Endometrial microvascular endothelial cells (primary cell): Measurements from ENCODE around the gene TIMM29. TPM values are rescaled to one million over a fixed set of nuclear protein-coding genes. Genes with fewer than 3 reads are reported as not detected.
"Not testable (repeated sequence)": the region's sequence is repeated elsewhere in the genome, so short reads cannot be mapped to it uniquely, and the experiment has no call there.

Source experiments
- in situ Hi-C: cut with HindIII; loops from 2 replicates; pipeline ENCODE4 v1.10.0; 2017; ENCODE audit warnings: low sequenced_read_pairs, low pct_unique_long_range_greater_than_20kb; ENCODE audit errors: inconsistent ontology term
- total RNA-seq: library from RNA; depleted of rRNA; stranded (reverse); fragments of >200 nt; gene quantifications from one replicate; pipeline ENCODE4 v1.2.3, GENCODE V29; 2015; ENCODE audit errors: inconsistent ontology term

The TIMM29 gene
- total RNA-seq, 1 donor from 2014 or later, result 32.8 TPM

DNA sequence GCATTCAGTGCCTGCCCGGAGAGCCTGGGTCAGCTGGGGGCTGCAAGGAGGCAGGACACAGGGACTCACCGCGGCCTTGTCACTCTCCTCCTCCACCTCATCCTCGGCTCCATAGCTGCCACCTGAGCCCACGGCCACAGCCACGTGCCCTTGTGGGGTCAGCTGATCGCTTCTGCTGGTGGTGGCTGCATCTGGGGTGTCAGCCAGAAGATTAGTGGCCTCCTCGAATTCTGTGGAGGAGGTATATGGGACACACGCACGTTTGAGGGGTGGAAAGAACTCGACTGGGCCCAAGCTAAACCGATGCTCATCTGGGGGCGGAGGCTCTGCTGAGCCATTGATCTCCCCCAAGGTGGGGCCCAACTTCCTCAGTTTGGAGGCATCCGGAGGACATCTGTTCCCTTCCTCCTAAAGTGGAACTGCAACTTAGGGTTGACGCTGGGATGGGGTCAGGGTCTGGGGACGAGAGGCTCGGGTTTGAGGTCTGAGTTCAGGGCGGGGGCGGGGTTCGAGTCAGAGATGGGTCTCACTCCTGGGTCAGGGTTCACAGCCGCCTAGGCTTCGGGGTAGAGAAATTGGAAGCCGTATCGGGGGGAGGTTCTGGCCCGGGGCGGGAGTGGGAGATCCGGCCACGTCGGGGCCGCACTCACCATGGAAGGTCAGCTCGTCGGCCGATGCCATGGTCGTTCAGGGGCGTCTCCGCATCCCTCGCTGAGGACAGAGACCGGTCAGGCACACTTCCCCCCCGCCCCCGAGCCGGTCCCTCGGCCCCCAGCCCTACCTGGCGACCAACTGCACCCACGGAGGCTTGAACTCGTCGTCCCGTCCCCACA lies 665 bp upstream of the TIMM29 start:
- in situ Hi-C loops, result no loop called here

- in situ Hi-C loops, result no loop called here
Measured at GRCh38 chr19:10929402-10929794, 787 bp downstream of the TIMM29 start.

- in situ Hi-C loops, result no loop called here
Measured at GRCh38 chr19:10935371-10936059, 6.9 kb downstream of the TIMM29 start.

- in situ Hi-C loops, result no loop called here
Measured at GRCh38 chr19:10936661-10937084, 8.1 kb downstream of the TIMM29 start.

DNA sequence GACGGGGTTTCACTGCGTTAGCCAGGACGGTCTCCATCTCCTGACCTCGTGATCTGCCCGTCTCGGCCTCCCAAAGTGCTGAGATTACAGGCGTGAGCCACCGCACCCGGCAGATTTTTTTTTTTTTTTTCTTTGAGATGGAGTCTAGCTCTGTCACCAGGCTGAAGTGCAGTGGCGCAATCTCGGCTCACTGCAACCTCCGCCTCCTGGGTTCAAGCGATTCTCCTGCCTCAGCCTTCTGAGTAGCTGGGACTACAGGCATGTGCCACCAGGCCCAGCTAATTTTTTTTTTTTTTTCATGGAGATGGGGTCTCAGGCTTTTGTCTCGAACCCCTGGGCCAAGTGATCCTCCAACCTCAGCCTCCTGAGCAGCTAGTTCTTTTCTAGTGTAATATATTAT lies 13.0 kb downstream of the TIMM29 start:
- in situ Hi-C loops, result not testable (repeated sequence)

GRCh38 chr19:10943412-10943811 lies 14.8 kb downstream of the TIMM29 start:
- in situ Hi-C loops, result not testable (repeated sequence)

DNA sequence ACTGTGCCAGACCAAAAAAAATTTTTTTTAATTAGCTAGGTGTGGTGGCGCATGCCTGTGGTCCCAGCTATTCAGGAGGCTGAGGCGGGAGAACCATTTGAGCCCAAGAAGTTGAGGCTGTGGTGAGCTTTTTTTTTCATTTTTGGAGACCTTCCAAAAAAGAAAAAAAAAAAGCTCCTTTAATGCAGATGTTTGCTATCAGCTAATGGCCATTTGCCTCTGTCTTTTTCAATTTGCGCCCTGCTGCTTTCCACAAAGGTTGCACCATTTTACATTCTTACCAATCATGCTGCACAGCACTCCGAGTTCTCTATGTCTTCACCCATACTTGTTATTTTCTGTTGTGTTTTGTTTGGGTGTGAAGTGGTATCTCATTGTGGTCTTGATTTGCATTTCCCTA lies 16.7 kb downstream of the TIMM29 start:
- in situ Hi-C loops, result no loop called here

- in situ Hi-C loops, result no loop called here
Measured at GRCh38 chr19:10946958-10947657, 18.5 kb downstream of the TIMM29 start.

DNA sequence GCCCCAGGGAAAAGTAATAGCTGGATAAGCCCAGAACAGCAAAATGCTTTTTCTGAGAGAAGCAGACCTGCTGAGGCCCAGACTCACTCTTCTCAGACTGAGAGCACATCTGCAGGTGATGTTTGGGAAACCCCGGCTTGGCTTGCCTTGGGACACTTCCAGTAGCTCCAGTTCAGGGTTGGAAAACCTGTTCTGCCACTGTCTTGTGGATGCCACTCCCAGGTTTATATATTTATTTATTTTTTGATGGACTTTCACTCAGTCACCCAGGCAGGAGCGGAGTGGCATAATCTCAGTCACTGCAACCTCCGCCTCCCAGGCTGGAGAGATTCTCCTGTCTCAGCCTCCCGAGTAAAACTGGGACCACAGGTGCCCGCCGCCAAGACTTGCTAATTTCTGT lies 24.2 kb downstream of the TIMM29 start:
- in situ Hi-C loops, result no loop called here

GRCh38 chr19:10959277-10959968 lies 30.8 kb downstream of the TIMM29 start:
- in situ Hi-C loops, result not testable (repeated sequence)

DNA sequence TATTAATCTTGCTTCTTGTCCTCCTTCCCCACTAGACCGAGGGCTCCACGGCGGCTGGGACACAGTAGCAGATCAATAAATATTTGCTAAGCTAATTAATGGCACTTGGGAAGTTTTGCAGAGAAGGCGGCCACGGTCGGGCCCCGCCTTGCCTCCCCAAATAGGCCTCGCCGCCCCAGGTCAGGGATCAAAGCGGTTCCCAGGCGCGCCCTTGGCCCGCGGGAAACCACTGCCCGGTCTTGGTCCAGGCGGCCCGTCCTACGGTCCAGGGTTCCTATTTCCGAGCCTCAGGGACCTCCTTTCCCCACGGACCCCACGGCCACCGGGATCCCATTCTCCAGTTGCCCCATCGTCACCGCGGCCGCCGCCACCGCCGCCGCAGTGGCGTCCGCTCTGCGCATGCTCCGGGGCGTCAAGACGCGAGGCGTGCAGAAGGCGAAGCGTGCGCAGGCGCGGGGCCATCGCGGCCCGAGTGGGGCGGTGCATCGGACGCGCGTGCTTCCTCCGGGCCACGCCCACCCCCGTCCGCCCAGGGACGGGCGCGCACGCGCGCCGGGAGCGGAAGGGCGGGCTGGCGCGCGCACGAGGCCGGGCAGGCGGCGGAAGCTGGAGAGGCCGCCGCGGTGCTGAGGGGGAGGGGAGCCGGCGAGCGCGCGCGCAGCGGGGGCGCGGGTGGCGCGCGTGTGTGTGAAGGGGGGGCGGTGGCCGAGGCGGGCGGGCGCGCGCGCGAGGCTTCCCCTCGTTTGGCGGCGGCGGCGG lies 31.9 kb downstream of the TIMM29 start, which contains the start of gene SMARCA4:
TSS of gene SMARCA4 (plus strand) at position 717 of the 759 bp plus-strand sequence. CDS start 23,122 bp downstream, outside the sequence.
- in situ Hi-C loops, result no loop called here

DNA sequence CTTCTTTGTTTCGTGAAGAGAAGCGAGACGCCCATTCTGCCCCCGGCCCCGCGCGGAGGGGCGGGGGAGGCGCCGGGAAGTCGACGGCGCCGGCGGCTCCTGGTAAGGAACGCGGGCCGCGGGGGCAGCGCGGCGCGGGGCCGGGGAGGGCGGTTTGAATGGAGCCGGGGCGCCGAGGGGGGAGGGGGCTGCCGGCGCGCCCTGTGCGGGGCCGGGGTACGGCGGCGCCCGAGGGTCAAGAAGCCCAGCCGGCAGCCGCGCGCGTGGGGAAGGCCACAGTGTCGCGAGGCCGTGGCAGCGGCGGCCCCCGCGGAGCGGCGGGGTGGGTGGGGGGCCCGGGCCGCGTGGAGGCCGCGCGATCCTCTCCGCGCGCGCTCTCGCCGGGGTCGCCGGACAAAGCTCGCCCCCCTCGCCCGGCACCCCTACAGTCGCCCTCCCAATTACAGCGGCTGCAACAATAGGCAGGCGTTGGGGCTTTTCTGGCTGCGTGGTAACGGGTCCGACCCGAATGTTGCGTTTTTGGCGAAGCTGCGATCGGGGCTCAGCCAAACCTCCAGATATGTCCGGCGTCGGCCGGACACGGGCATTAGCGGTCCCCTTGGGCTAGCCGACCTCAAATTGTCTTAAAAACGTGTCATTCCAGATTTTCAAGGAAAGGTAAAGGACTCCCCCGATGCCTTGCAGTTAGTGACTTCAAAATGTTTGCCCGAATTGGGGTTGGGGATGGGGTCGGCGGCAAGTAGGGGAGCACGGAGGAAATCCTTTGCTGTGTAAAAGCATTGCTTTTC lies 32.7 kb downstream of the TIMM29 start:
- in situ Hi-C loops, result no loop called here

DNA sequence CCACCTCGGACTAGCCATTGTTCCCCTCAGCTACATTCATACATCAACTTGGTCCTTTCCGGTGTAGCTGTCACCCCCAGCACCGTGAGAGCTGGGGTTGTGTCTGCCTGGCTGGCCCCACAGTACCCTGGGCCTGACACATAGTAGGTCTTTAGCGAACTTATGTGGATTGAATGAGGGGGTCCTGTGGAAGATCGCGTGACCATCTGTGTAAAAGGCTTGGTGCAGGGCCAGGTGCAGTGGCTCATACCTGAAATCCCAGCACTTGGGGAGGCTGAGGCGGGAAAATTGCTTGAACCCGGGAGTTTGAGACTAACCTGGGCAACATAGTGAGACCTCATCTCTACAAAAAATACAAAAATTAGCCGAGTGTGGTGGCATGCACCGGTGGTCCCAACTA lies 34.3 kb downstream of the TIMM29 start:
- in situ Hi-C loops, result no loop called here

DNA sequence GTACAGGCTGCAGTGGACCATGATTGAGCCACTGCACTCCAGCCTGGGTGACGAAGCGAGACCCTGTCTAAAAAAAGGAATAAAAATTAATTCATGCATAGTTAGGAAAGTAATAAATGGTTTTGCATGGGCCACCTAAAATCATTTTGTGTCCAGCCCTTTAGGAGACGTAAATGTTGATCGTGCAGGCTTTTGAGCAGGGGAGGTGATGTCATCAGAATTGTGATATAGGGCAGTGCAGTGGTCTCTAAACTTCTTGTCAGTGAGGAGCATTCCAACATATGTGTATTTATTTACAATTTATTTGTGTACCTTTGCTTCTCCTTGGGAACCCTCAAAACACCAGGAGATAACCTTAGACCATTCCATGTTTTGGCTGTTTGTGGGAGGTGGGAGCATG lies 35.3 kb downstream of the TIMM29 start:
- in situ Hi-C loops, result no loop called here

GRCh38 chr19:10964903-10965302 lies 36.3 kb downstream of the TIMM29 start:
- in situ Hi-C loops, result no loop called here

DNA sequence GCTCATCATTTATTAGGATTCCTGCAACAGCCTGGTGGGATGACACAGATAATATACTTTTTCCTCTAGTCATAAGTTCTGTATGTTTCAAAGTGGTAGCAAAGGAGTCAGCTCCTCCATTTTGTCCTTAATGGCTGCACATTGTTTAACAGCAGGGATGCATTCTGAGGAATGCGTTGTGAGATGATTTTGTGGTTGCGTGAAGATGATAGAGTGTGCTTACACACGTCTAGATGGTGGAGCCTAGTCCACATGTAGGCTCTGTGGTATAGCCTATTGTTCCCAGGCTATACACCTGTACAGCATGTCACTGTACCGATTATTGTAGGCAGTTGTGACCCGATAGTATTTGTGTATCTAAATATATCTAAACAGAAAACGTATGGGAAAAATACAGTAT lies 36.8 kb downstream of the TIMM29 start:
- in situ Hi-C loops, result no loop called here

DNA sequence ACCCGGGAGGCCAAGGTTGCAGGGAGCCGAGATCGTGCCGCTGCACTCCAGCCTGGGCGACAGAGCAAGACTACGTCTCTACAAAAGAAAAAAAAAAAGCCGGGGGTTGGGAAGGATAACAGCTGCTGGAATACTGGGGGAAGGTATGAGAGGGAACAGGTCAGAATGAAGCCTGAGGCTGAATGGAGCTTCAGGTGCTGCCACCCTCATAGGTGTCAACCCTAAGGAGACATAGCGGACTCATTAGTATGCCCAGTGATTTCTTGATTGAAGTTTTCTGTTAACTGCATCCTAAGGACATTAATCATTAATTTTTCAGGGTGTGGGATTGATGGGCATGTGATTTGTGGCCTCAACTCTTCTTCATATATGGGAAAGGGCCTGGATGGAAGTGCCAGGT lies 38.2 kb downstream of the TIMM29 start:
- in situ Hi-C loops, result no loop called here
